Loucy (cell line): Measurements from ENCODE around the gene MAT1A.
"Not testable (repeated sequence)": the region's sequence is repeated elsewhere in the genome, so short reads cannot be mapped to it uniquely, and the experiment has no call there.

Experiments used
- EZH2phosphoT487 ChIP-seq: fragments of 200-600 bp; IDR thresholded peaks from 2 replicates; pipeline ENCODE4 v1.6.1; 2018; ENCODE audit warnings: antibody characterized with exemption, mild to moderate bottlenecking, moderate library complexity, borderline replicate concordance
- TF ChIP-seq, protein P1 (sequence below): fragments of 200-600 bp; sonication (generic); conservative IDR thresholded peaks from 2 replicates; pipeline ENCODE4 v1.5.1; 2014; ENCODE audit warnings: mild to moderate bottlenecking, antibody characterized with exemption, low read length

DNA sequence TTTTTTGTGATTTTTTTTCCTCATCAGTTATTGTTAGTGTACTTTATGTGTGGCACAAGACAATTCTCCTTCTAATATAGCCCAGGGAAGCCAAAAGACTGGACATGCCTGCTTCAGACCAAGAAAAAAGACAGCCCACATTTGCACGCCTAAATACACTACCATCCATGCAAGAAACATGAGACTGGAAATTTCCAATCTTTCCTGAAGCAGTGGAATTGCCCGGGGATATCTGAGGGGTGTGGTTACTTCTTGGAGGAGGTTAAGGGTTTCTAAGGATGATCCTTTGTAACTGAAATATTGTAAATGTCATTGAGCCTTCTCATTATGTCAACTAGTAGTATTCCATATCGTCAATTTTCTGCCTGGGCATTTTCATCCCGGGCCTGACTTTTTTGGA, 47.1 kb downstream of the MAT1A start:
- TF ChIP-seq, protein P1, sequence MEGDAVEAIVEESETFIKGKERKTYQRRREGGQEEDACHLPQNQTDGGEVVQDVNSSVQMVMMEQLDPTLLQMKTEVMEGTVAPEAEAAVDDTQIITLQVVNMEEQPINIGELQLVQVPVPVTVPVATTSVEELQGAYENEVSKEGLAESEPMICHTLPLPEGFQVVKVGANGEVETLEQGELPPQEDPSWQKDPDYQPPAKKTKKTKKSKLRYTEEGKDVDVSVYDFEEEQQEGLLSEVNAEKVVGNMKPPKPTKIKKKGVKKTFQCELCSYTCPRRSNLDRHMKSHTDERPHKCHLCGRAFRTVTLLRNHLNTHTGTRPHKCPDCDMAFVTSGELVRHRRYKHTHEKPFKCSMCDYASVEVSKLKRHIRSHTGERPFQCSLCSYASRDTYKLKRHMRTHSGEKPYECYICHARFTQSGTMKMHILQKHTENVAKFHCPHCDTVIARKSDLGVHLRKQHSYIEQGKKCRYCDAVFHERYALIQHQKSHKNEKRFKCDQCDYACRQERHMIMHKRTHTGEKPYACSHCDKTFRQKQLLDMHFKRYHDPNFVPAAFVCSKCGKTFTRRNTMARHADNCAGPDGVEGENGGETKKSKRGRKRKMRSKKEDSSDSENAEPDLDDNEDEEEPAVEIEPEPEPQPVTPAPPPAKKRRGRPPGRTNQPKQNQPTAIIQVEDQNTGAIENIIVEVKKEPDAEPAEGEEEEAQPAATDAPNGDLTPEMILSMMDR, result not testable (repeated sequence)
- not testable (repeated sequence) for TF ChIP-seq EZH2phosphoT487
